K562 (cell line): ENCODE data around the gene TOM1L2. TPM values are rescaled to one million over a fixed set of nuclear protein-coding genes. Genes with fewer than 3 reads are reported as not detected.

ENCODE experiments used
- ATAC-seq: fragments of 200-7000 bp; cut with Tn5 transposase; 3 replicates; pipeline ENCODE4 v1.9.1; 2020; ENCODE audit warnings: moderate library complexity
- BruUV-seq: library from RNA; stranded (reverse); fragments of 400-500 nt; replicated peaks from 2 replicates; lab custom pipeline; 2021; lab: Mats Ljungman, UMichigan
- CTCF ChIA-PET: fragments of 300-600 bp; formaldehyde crosslinking; extraction: SDS; loops from one replicate; lab custom pipeline; 2021; ENCODE audit warnings: low intra/inter-chr PET ratio; lab: Yijun Ruan, JAX
- POLR2A ChIA-PET: fragments of 300-600, 350-650 bp; sonication (Branson Sonifier 250); formaldehyde crosslinking; extraction: SDS; loops from one replicate; lab custom pipeline; 2021; ENCODE audit warnings: antibody characterized with exemption, inconsistent platforms; lab: Yijun Ruan, JAX
- DNase-seq, 4 experiments: peaks; one replicate each; pipeline versions ENCODE4 v3.0.0 to v3.0.0-alpha.2; 2011 to 2018; ENCODE audit warnings: low spot score in 3 of 4, mixed read lengths in 3 of 4; ENCODE audit errors: extremely low read depth in 1 of 4
- FAIRE-seq: peaks from 2 replicates; lab custom pipeline; 2011; peaks lifted over from hg19 to GRCh38; lab: Jason Lieb, UNC
- H2AFZ ChIP-seq: 2 replicates; pipeline ENCODE4 v1.6.0; 2011; ENCODE audit warnings: low read depth, low read length, control low read depth, inconsistent platforms
- H3K27ac ChIP-seq: fragments of 200-600 bp; 3 replicates; pipeline ENCODE4 v1.8.0; 2011; ENCODE audit warnings: low read depth, mild to moderate bottlenecking, control low read depth, inconsistent platforms, low read length, moderate library complexity, mixed read lengths; ENCODE audit errors: extremely low read depth
- H3K27me3 ChIP-seq, 2 experiments: fragments of 300-600 bp in 1 of 2; 2 replicates in 1 of 2; 3 replicates in 1 of 2; pipeline versions ENCODE4 v1.6.0 to v1.8.0; 2011; ENCODE audit warnings: inconsistent platforms in 2 of 2, low read length in 2 of 2, mild to moderate bottlenecking in 1 of 2, mixed read lengths in 1 of 2, moderate library complexity in 1 of 2; ENCODE audit not compliant: control insufficient read depth in 2 of 2, insufficient read depth in 2 of 2
- H3K36me3 ChIP-seq: fragments of 300-600 bp; 3 replicates; pipeline ENCODE4 v1.8.0; 2011; ENCODE audit warnings: mild to moderate bottlenecking, low read length, inconsistent platforms; ENCODE audit not compliant: control insufficient read depth, insufficient read depth
- H3K4me1 ChIP-seq, 2 experiments: fragments of 200-600 bp in 1 of 2; replicated peaks in 1 of 2; 2 replicates in 1 of 2; 3 replicates in 1 of 2; pipeline versions ENCODE4 v1.5.1 to v1.8.0; 2011; ENCODE audit warnings: inconsistent platforms in 2 of 2, low read length in 2 of 2, mild to moderate bottlenecking in 1 of 2, mixed read lengths in 1 of 2, moderate library complexity in 1 of 2; ENCODE audit not compliant: control insufficient read depth in 2 of 2, insufficient read depth in 2 of 2
- H3K4me2 ChIP-seq: 2 replicates; pipeline ENCODE4 v1.6.1; 2011; ENCODE audit warnings: low read length, control low read depth, inconsistent platforms, mixed read lengths; ENCODE audit not compliant: insufficient read depth
- H3K4me3 ChIP-seq: fragments of 200-600 bp; sonication (generic), shearing (Covaris generic); 2 replicates; pipeline ENCODE4 v1.5.1; 2016; ENCODE audit warnings: control low read depth, inconsistent platforms
- H3K79me2 ChIP-seq: fragments of 200-600 bp; 3 replicates; pipeline ENCODE4 v1.8.0; 2011; ENCODE audit warnings: low read length, inconsistent platforms; ENCODE audit not compliant: control insufficient read depth, insufficient read depth
- H3K9ac ChIP-seq, 2 experiments: 2 replicates each; pipeline versions ENCODE4 v1.6.0 to v1.6.1; 2011; ENCODE audit warnings: low read depth in 2 of 2, low read length in 2 of 2, control low read depth in 1 of 2, inconsistent platforms in 1 of 2, mild to moderate bottlenecking in 1 of 2, mixed read lengths in 1 of 2; ENCODE audit not compliant: insufficient read depth in 1 of 2
- H3K9me1 ChIP-seq: one replicate; pipeline ENCODE4 v1.6.0; 2011; ENCODE audit warnings: inconsistent platforms, mild to moderate bottlenecking, low read length, moderate library complexity; ENCODE audit not compliant: control insufficient read depth, insufficient read depth
- H3K9me3 ChIP-seq: replicated peaks from 2 replicates; pipeline ENCODE4 v1.5.1; 2011; ENCODE audit warnings: low read depth, low read length, inconsistent platforms; ENCODE audit not compliant: control insufficient read depth, insufficient read depth
- H4K20me1 ChIP-seq: replicated peaks from 2 replicates; pipeline ENCODE4 v1.6.1; 2011; ENCODE audit warnings: low read length, inconsistent platforms, mixed read lengths; ENCODE audit not compliant: control insufficient read depth, insufficient read depth
- GTF2A2 ChIP-seq: IDR thresholded peaks from 2 replicates; pipeline ENCODE4 v1.6.1; 2016; ENCODE audit warnings: mild to moderate bottlenecking, missing genetic modification characterization, missing compliant biosample characterization
- NR3C1 ChIP-seq: sonication (generic); formaldehyde crosslinking; IDR thresholded peaks from 2 replicates; pipeline ENCODE4 v1.8.1; 2022; ENCODE audit warnings: missing genetic modification reagents
- PRPF4 ChIP-seq: fragments of 200-400 bp; formaldehyde crosslinking; IDR thresholded peaks from one replicate; pipeline ENCODE4 v1.6.1; 2017; ENCODE audit warnings: low read length, low read depth, mild to moderate bottlenecking; ENCODE audit not compliant: insufficient read depth, poor library complexity, severe bottlenecking
- RFX1 ChIP-seq: fragments of 450-650 bp; IDR thresholded peaks from 2 replicates; pipeline ENCODE4 v1.6.1; 2016; ENCODE audit warnings: mild to moderate bottlenecking, moderate library complexity
- ZNF77 ChIP-seq: fragments of 250-450 bp; sonication (Bioruptor Pico); IDR thresholded peaks from 2 replicates; pipeline ENCODE4 v1.5.0; 2020
- ZNF785 ChIP-seq: fragments of 250-450 bp; sonication (Bioruptor Pico); IDR thresholded peaks from 2 replicates; pipeline ENCODE4 v1.4.0; 2020; ENCODE audit warnings: mild to moderate bottlenecking
- WGBS: fragments of 100-300 bp; shearing (Covaris generic); methylation state at CpG from one replicate; pipeline ENCODE4 v1.1.6; 2016; ENCODE audit warnings: low coverage, mixed read lengths; ENCODE audit not compliant: insufficient coverage; ENCODE audit errors: missing lambda C conversion rate; 5-methylcytosine and 5-hydroxymethylcytosine counted together
- in situ Hi-C: fragments of 300-500 bp; cut with MboI; formaldehyde crosslinking; loops from 4 replicates; pipeline ENCODE4 v1.15.0; 2018; ENCODE audit warnings: inconsistent platforms, mixed read lengths
- intact Hi-C: fragments of 100-400 bp; cut with micrococcal nuclease; formaldehyde crosslinking; loops from 2 replicates; pipeline ENCODE4 v1.14.2; 2022
- polyA plus RNA-seq, 8 experiments: library from polyadenylated mRNA; depleted of rRNA in 4 of 8; stranded (reverse) in 5 of 8; unstranded in 3 of 8; fragments of >200 nt; fragmentation: Nextera tagmentation in 2 of 8; fragmentation: Illumina TruSeq in 1 of 8; extraction: Ambion mirVana in 2 of 8; extraction: Trizol in 1 of 8; gene quantifications; 2 replicates each; pipeline versions ENCODE4 v1.2.1 to v1.2.3, GENCODE V29; 2011 to 2014; ENCODE audit warnings: inconsistent platforms in 1 of 8, missing spikeins in 1 of 8
- total RNA-seq, 7 experiments: library from RNA; depleted of rRNA in 6 of 7; stranded (reverse); fragments of >200 nt in 6 of 7; fragmentation: Illumina TruSeq in 2 of 7; extraction: Trizol in 2 of 7; gene quantifications; 2 replicates each; pipeline versions ENCODE4 v1.2.1 to v1.2.3, GENCODE V29; 2011 to 2021; ENCODE audit warnings: low replicate concordance in 1 of 7
- TF ChIP-seq, protein P1 (sequence below), 2 experiments: fragments of 450-650 bp; formaldehyde crosslinking in 1 of 2; IDR thresholded peaks; 2 replicates each; pipeline versions ENCODE4 v1.4.0 to v1.6.1; 2014 to 2020; ENCODE audit warnings: mild to moderate bottlenecking in 2 of 2, borderline replicate concordance in 1 of 2, low read depth in 1 of 2
- TF ChIP-seq, protein P2 (sequence below): sonication (generic); formaldehyde crosslinking; IDR thresholded peaks from 2 replicates; pipeline ENCODE4 v1.8.0; 2022; ENCODE audit warnings: missing genetic modification reagents, mild to moderate bottlenecking, borderline replicate concordance

The TOM1L2 gene
- total and polyA plus RNA-seq, 9 of the 15 experiments (the other 6 are each of a cell fraction or from before 2014, with no cell fraction given), result 0.07 to 6.0 (median 2.5) TPM

DNA sequence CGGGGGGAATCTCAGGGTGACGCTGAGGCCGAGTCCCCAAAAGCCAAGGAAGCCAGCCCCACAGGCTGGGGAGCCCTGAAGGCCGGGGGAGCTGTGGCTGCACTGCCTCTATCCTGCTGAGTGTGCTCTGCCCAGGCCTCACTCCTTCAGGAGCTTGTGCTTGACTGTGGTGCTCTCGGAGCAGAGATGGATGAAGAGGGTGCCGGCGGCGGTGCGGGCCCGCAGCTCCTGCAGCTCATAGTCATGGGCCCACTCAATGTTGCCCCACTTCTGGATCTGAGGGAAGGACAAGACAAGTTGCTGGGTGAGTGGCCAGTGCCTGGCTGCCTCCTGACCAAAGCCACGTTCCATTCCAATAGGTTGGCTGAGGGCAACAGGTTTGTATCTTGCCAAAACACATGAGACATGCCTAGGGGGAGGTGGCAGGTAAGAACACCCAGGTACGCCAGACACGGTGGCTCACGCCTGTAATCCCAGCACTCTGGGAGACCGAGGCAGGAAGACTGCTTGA, 46.3 kb upstream of the TOM1L2 start:
- 84% methylated on average over 14 of the region's 15 CpGs for WGBS
- in situ Hi-C loops, result no loop called here
- H3K4me2 ChIP-seq, result no peak overlapping the region; the same call in 1 of the 2 replicates

More for the DNA sequence above, 46.3 kb upstream of the TOM1L2 start:
- no TSS peak for BruUV-seq
- Histone ChIP-seq H3K27ac (no peak overlapping the region), H4K20me1 (0 out of 2 replicates have a peak, but pooled peaks cover 5% of the 10 kb centered on the region), H3K9ac (no peak overlapping the region; a peak in 1 of 4 replicates), H3K4me3 (no peak overlapping the region), H3K36me3 (peaks cover 8% of the 10 kb centered on the region; the same call in 2 of the 3 replicates), H3K79me2 (no peaks in the 10 kb centered on the region), H3K4me1 (peaks cover 6 to 14% of the 10 kb centered on the region in 2 experiments; a peak in 4 of 5 replicates), H3K9me1 (no peaks in the 10 kb centered on the region), H2AFZ (no peak overlapping the region), H3K9me3 (no peaks in the 10 kb centered on the region), H3K27me3 (no peaks in the 10 kb centered on the region)
- ATAC-seq (no peak), FAIRE-seq (no peak), DNase-seq (no peak)
- intact Hi-C loops, result no loop called here
- TF ChIP-seq PRPF4 (no peak), RFX1 (no peak), ZNF785 (CRISPR knock-in tag) (no peak), ZNF77 (CRISPR knock-in tag) (no peak), NR3C1 (no peak), GTF2A2 (tag) (no peak)
- TF ChIP-seq, protein P1, sequence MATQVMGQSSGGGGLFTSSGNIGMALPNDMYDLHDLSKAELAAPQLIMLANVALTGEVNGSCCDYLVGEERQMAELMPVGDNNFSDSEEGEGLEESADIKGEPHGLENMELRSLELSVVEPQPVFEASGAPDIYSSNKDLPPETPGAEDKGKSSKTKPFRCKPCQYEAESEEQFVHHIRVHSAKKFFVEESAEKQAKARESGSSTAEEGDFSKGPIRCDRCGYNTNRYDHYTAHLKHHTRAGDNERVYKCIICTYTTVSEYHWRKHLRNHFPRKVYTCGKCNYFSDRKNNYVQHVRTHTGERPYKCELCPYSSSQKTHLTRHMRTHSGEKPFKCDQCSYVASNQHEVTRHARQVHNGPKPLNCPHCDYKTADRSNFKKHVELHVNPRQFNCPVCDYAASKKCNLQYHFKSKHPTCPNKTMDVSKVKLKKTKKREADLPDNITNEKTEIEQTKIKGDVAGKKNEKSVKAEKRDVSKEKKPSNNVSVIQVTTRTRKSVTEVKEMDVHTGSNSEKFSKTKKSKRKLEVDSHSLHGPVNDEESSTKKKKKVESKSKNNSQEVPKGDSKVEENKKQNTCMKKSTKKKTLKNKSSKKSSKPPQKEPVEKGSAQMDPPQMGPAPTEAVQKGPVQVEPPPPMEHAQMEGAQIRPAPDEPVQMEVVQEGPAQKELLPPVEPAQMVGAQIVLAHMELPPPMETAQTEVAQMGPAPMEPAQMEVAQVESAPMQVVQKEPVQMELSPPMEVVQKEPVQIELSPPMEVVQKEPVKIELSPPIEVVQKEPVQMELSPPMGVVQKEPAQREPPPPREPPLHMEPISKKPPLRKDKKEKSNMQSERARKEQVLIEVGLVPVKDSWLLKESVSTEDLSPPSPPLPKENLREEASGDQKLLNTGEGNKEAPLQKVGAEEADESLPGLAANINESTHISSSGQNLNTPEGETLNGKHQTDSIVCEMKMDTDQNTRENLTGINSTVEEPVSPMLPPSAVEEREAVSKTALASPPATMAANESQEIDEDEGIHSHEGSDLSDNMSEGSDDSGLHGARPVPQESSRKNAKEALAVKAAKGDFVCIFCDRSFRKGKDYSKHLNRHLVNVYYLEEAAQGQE (IDR thresholded peaks at IDR 0.05; ENCODE audit: borderline replicate concordance), result no peak
- TF ChIP-seq, protein P1 (CRISPR knock-in tag; IDR thresholded peaks at IDR 0.05; ENCODE audit: low read depth), result no peak
- TF ChIP-seq, protein P2, sequence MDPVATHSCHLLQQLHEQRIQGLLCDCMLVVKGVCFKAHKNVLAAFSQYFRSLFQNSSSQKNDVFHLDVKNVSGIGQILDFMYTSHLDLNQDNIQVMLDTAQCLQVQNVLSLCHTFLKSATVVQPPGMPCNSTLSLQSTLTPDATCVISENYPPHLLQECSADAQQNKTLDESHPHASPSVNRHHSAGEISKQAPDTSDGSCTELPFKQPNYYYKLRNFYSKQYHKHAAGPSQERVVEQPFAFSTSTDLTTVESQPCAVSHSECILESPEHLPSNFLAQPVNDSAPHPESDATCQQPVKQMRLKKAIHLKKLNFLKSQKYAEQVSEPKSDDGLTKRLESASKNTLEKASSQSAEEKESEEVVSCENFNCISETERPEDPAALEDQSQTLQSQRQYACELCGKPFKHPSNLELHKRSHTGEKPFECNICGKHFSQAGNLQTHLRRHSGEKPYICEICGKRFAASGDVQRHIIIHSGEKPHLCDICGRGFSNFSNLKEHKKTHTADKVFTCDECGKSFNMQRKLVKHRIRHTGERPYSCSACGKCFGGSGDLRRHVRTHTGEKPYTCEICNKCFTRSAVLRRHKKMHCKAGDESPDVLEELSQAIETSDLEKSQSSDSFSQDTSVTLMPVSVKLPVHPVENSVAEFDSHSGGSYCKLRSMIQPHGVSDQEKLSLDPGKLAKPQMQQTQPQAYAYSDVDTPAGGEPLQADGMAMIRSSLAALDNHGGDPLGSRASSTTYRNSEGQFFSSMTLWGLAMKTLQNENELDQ, result no peak
- ChIA-PET POLR2A (interaction anchor here (0.7 to 1.0 kb wide), 2 partner anchors 10 to 16 kb away, joined by 3 to 5 read pairs; no protein-coding TSS in a partner anchor), CTCF (no interaction called here)
